Measurements from ENCODE around the gene PPFIBP1.

- TF ChIP-seq ZBTB43 (CRISPR knock-in tag; conservative IDR thresholded peaks at IDR 0.05) (no peak), RBM22 (optimal IDR thresholded peaks at IDR 0.05; ENCODE audit: low read length) (no peak), ZKSCAN8 (CRISPR knock-in tag; IDR thresholded peaks at IDR 0.05; ENCODE audit: borderline replicate concordance) (no peak), CTCF (CRISPR knock-in tag; IDR thresholded peaks at IDR 0.05) (no peak), MXI1 (IDR thresholded peaks at IDR 0.05; ENCODE audit: borderline replicate concordance, low read depth, low read length) (no peak), ETV6 (CRISPR knock-in tag; conservative IDR thresholded peaks at IDR 0.05) (no peak), ATF2 (CRISPR knock-in tag; IDR thresholded peaks at IDR 0.05) (no peak), KDM5B (CRISPR knock-in tag; IDR thresholded peaks at IDR 0.05; ENCODE audit: borderline replicate concordance) (no peak), ESRRA (CRISPR knock-in tag; IDR thresholded peaks at IDR 0.05; ENCODE audit: low read depth) (no peak)
Observed at GRCh38 chr12:27554421-27555186, 30.6 kb downstream of the PPFIBP1 start.
